Measurements from ENCODE around the gene AK1. TPM values are rescaled to one million over a fixed set of nuclear protein-coding genes. Genes with fewer than 3 reads are reported as not detected.

AK1 gene
- total and polyA plus RNA-seq, 2 of the 13 experiments (the other 11 are each of a cell fraction or from before 2014, with no cell fraction given): 19.1 to 32.8 TPM

DNA sequence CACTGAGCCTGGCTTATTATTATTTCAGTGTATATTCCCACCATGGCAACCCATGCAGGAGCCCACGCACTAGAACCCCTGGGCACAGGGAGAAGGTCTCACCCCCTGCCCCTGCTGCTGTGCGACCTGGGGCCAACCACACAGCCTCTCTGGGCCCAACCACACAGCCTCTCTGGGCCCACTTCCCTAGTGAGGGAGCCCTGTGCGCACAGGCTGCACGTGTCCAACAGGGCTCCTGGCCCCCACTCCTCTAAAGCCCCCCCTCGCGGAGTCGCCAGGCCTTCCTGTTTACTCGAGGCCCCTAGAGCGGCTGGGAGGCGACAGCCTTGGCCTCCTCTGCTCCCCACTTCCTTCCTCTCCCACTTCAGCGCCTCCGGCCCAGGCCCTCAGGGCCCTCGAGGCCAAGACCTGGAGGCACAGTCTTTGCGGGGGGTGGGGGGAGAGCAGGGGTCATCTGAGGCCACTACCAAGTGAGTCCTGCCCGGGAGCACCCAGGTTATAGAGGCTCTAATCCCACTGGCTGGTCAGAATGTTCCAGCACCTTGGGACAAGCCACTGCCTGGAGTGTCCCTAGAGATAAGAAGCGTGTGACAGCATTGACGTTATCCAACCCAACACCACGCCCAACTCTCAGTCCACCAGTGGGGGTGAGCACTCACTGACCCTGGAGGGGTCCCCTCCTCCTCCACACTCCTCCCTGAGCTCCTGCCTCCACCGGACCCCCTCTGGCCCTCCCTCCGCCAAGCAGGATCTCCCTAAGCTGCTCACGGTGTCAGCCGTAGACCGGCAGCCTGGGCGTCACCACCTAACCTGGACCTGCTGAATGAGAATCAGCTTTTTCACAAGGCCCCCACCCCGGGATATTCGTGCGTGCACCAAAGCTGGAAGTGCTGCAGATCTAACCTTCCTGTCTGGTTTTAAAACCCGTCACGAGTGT, 15.1 kb downstream of the AK1 start (continued):
- TF ChIP-seq HNF4G (IDR thresholded peaks at IDR 0.05; ENCODE audit: borderline replicate concordance, low read depth, low read length) (no peak), HNF4G (CRISPR knock-in tag; IDR thresholded peaks at IDR 0.05; ENCODE audit: borderline replicate concordance, low read depth) (no peak), MXD1 (CRISPR knock-in tag; IDR thresholded peaks at IDR 0.05) (no peak), THAP8 (CRISPR knock-in tag; IDR thresholded peaks at IDR 0.05; ENCODE audit: borderline replicate concordance) (no peak), CERS6 (CRISPR knock-in tag; IDR thresholded peaks at IDR 0.05) (no peak), CBX1 (IDR thresholded peaks at IDR 0.05; ENCODE audit: low read depth) (no peak), POGZ (CRISPR knock-in tag; IDR thresholded peaks at IDR 0.05) (no peak), XRCC5 (optimal IDR thresholded peaks at IDR 0.05; ENCODE audit: low read length) (no peak), ZNF530 (CRISPR knock-in tag; IDR thresholded peaks at IDR 0.05; ENCODE audit: low read depth) (no peak), SKI (IDR thresholded peaks at IDR 0.05; ENCODE audit: partially characterized antibody) (no peak), CTCF (CRISPR knock-in tag; IDR thresholded peaks at IDR 0.05) (no peak)
- TF ChIP-seq, protein P1, sequence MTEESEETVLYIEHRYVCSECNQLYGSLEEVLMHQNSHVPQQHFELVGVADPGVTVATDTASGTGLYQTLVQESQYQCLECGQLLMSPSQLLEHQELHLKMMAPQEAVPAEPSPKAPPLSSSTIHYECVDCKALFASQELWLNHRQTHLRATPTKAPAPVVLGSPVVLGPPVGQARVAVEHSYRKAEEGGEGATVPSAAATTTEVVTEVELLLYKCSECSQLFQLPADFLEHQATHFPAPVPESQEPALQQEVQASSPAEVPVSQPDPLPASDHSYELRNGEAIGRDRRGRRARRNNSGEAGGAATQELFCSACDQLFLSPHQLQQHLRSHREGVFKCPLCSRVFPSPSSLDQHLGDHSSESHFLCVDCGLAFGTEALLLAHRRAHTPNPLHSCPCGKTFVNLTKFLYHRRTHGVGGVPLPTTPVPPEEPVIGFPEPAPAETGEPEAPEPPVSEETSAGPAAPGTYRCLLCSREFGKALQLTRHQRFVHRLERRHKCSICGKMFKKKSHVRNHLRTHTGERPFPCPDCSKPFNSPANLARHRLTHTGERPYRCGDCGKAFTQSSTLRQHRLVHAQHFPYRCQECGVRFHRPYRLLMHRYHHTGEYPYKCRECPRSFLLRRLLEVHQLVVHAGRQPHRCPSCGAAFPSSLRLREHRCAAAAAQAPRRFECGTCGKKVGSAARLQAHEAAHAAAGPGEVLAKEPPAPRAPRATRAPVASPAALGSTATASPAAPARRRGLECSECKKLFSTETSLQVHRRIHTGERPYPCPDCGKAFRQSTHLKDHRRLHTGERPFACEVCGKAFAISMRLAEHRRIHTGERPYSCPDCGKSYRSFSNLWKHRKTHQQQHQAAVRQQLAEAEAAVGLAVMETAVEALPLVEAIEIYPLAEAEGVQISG (CRISPR knock-in tag; IDR thresholded peaks at IDR 0.05): 0 out of 2 replicates have a peak, but pooled peaks have one; percentile 28
- TF ChIP-seq, protein P2, sequence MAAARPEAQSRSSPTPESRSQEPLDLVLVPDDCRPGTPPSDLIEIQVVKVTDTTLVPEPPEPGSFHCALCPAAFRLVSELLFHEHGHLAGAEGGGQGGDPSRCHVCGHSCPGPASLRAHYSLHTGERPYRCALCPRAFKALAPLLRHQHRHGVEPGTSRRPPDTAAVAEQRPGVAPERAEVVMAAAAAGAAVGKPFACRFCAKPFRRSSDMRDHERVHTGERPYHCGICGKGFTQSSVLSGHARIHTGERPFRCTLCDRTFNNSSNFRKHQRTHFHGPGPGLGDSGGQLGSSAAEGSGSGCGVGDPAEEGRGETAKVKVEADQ (CRISPR knock-in tag; IDR thresholded peaks at IDR 0.05; ENCODE audit: borderline replicate concordance): no peak
- TF ChIP-seq, protein P3, sequence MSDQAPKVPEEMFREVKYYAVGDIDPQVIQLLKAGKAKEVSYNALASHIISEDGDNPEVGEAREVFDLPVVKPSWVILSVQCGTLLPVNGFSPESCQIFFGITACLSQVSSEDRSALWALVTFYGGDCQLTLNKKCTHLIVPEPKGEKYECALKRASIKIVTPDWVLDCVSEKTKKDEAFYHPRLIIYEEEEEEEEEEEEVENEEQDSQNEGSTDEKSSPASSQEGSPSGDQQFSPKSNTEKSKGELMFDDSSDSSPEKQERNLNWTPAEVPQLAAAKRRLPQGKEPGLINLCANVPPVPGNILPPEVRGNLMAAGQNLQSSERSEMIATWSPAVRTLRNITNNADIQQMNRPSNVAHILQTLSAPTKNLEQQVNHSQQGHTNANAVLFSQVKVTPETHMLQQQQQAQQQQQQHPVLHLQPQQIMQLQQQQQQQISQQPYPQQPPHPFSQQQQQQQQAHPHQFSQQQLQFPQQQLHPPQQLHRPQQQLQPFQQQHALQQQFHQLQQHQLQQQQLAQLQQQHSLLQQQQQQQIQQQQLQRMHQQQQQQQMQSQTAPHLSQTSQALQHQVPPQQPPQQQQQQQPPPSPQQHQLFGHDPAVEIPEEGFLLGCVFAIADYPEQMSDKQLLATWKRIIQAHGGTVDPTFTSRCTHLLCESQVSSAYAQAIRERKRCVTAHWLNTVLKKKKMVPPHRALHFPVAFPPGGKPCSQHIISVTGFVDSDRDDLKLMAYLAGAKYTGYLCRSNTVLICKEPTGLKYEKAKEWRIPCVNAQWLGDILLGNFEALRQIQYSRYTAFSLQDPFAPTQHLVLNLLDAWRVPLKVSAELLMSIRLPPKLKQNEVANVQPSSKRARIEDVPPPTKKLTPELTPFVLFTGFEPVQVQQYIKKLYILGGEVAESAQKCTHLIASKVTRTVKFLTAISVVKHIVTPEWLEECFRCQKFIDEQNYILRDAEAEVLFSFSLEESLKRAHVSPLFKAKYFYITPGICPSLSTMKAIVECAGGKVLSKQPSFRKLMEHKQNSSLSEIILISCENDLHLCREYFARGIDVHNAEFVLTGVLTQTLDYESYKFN (CRISPR knock-in tag; conservative IDR thresholded peaks at IDR 0.05): peak; percentile 63
- TF ChIP-seq, protein P4, sequence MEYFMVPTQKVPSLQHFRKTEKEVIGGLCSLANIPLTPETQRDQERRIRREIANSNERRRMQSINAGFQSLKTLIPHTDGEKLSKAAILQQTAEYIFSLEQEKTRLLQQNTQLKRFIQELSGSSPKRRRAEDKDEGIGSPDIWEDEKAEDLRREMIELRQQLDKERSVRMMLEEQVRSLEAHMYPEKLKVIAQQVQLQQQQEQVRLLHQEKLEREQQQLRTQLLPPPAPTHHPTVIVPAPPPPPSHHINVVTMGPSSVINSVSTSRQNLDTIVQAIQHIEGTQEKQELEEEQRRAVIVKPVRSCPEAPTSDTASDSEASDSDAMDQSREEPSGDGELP (IDR thresholded peaks at IDR 0.05; ENCODE audit: borderline replicate concordance, low read depth): no peak; the same call in 1 of the 2 replicates

Measured in HepG2 (cell line).